ENCODE data around the gene RUFY4. TPM values are rescaled to one million over a fixed set of nuclear protein-coding genes. Genes with fewer than 3 reads are reported as not detected.

The RUFY4 gene
- total RNA-seq, 4 donors from 2014 or later: not detected

DNA sequence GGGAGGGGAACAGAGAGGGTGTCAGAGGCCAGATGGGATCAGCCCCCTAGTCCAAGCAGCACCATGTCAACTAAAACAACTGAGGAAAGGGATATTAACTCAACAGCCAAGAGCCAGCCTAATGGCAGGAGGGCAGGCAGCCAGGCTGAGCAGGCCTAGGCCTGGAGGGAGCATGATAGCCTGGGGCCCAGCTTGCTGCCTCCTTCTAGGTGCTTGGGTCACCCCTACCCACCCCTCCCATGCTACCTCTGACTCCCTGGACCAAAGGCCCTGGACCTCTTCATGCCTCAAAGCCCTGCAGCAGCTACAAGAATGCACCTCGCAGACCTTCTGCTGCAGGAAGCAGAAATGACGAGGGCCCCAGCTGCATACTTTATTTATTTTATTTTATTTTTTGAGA is 44.2 kb upstream of the RUFY4 start:
- Histone ChIP-seq H3K4me1 (peaks cover 29 to 69% of the 10 kb centered on the region in 2 donors), H3K4me3 (replicated peaks in 1 of 3) (no peak overlapping the region), H3K36me3 (no peaks in the 10 kb centered on the region), H3K9me3 (no peaks in the 10 kb centered on the region), H3K27me3 (no peaks in the 10 kb centered on the region), H3K27ac (no peak overlapping the region)
- intact Hi-C loops (cut with DNase I): no loop called here
- DNase-seq: peak in 1 of 2 donors; percentile 2
- no peak for TF ChIP-seq POLR2A (IDR thresholded peaks at IDR 0.05)
- TF ChIP-seq, protein P1, sequence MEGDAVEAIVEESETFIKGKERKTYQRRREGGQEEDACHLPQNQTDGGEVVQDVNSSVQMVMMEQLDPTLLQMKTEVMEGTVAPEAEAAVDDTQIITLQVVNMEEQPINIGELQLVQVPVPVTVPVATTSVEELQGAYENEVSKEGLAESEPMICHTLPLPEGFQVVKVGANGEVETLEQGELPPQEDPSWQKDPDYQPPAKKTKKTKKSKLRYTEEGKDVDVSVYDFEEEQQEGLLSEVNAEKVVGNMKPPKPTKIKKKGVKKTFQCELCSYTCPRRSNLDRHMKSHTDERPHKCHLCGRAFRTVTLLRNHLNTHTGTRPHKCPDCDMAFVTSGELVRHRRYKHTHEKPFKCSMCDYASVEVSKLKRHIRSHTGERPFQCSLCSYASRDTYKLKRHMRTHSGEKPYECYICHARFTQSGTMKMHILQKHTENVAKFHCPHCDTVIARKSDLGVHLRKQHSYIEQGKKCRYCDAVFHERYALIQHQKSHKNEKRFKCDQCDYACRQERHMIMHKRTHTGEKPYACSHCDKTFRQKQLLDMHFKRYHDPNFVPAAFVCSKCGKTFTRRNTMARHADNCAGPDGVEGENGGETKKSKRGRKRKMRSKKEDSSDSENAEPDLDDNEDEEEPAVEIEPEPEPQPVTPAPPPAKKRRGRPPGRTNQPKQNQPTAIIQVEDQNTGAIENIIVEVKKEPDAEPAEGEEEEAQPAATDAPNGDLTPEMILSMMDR (IDR thresholded peaks at IDR 0.05): no peak
- WGBS, 2 donors: 93 to 100% methylated on average over 2 of the region's 2 CpGs

GRCh38 chr2:218026244-218026643 is 42.8 kb upstream of the RUFY4 start:
- H3K9me3 ChIP-seq: no peaks in the 10 kb centered on the region
- no peak for DNase-seq
- H3K4me3 ChIP-seq (replicated peaks in 1 of 3): no peak overlapping the region
- intact Hi-C loops (cut with DNase I): no loop called here
- no peaks in the 10 kb centered on the region for H3K36me3 ChIP-seq
- H3K27ac ChIP-seq: peak overlapping the region; percentile 42 to 76 (median 52)
- 92 to 96% methylated on average over 7 of the region's 7 CpGs for WGBS, 2 donors
- TF ChIP-seq POLR2A (IDR thresholded peaks at IDR 0.05): no peak
- TF ChIP-seq, protein P1 (IDR thresholded peaks at IDR 0.05): no peak
- H3K27me3 ChIP-seq: no peaks in the 10 kb centered on the region
- peaks cover 25 to 63% of the 10 kb centered on the region in 2 donors for H3K4me1 ChIP-seq

DNA sequence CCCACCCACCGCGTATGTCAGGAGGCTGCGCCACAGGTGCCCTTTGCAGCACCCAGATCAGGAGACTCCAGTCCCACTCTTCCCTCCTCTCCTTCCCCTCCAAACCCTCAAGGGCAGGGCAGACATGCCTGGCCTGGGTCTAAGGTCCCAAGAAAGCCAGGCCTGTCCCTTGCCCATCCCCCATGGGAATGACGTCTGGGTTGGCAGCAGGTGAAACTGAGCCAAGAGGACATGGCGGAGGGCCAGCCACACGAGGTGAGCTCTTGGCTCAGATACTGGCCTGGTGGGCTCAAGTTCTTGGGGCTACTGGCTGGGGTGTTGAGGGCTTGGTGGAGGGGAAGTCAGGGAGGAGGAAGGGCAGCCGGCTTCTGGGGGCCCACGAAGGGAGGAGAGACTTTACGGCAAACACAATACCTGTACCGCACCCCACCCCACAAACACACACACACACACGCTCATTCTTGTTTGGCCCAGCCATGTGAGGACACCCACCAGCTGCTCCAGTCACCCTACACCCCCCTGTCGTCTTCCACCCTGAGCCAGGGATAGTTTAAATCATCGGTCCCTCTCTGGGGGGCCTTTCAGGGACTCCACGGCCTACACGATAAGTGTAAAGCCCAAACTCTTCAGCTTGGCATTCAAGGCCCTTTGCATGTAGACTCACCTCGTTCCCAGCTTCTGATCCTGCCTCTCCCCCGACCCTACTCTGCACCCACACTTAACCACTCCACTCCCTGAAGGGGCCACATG is 42.2 kb upstream of the RUFY4 start:
- H3K36me3 ChIP-seq: no peaks in the 10 kb centered on the region
- intact Hi-C loops (cut with DNase I): no loop called here
- peak; percentile 96 for DNase-seq
- H3K4me1 ChIP-seq: peaks cover 27 to 60% of the 10 kb centered on the region in 2 donors
- H3K27me3 ChIP-seq: no peaks in the 10 kb centered on the region
- H3K9me3 ChIP-seq: no peaks in the 10 kb centered on the region
- H3K4me3 ChIP-seq (replicated peaks in 1 of 3): no peak overlapping the region
- 50 to 60% methylated on average over 15 to 17 of the region's 17 CpGs for WGBS, 2 donors
- TF ChIP-seq, protein P1 (IDR thresholded peaks at IDR 0.05): no peak
- no peak for TF ChIP-seq POLR2A (IDR thresholded peaks at IDR 0.05)
- H3K27ac ChIP-seq: peak overlapping the region; percentile 42 to 76 (median 52)

DNA sequence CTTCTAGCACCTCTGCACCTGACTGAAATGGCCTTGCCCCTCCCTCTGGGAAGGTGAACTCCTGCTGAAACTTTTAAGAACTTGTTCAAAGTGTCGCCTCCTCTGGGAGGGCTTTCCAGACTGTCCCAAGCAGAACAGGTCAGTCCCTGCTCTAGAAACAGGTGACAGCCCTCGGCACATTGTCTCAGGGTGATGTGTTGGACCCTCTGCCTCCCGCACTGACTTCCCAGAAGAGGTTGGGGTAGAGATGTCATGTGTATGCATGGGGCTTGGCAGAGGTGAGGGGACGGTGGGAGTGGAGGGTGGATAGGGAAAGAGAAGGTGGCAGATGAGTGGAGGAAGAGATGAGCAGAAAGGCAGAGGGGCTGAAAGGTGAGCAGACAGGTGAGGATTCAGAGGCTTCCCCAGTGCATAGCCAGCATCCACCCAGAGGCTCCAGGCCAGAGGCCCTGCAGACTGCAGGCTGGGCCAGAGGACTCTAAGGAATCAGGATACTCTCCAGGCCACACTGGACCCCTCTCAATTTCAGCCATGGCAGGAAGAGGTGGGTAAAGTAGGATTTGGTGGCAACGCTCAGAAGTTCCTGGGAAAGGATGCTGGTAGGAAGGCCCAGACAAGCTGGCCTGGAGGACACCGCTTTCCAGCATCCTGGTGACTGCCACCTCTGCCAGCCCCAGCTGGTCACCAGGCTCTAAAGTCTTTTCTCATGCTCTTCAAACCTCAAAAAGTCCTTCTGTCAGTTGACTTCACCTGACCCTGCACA is 41.4 kb upstream of the RUFY4 start:
- H3K27ac ChIP-seq: peak overlapping the region; percentile 42 to 76 (median 52)
- no peaks in the 10 kb centered on the region for H3K36me3 ChIP-seq
- TF ChIP-seq, protein P1 (IDR thresholded peaks at IDR 0.05): no peak
- no peak for TF ChIP-seq POLR2A (IDR thresholded peaks at IDR 0.05)
- no peaks in the 10 kb centered on the region for H3K9me3 ChIP-seq
- no peak overlapping the region for H3K4me3 ChIP-seq (replicated peaks in 1 of 3)
- no peak for DNase-seq
- no peaks in the 10 kb centered on the region for H3K27me3 ChIP-seq
- H3K4me1 ChIP-seq: peaks cover 31 to 63% of the 10 kb centered on the region in 2 donors
- intact Hi-C loops (cut with DNase I): no loop called here
- 95% methylated on average over 5 of the region's 6 CpGs for whole genome bisulfite sequencing, 2 donors

DNA sequence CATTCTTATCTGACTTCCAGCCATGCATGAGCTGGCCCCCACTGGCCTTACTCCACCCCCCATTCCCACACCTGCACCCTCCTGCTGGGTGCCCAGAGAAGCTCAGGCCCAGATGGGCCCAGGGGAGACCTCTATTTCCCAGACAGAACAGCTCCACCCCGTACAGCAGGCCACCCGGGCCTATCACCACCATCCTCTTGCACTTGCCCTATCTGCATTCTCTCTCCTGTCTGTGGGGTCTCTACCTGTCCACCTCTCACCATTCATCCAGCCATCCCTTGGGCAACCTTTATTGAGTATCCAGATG is 40.9 kb upstream of the RUFY4 start:
- no peaks in the 10 kb centered on the region for H3K27me3 ChIP-seq
- H3K4me3 ChIP-seq (replicated peaks in 1 of 3): no peak overlapping the region
- no peak for DNase-seq
- H3K27ac ChIP-seq: peak overlapping the region in 1 of 3 donors; percentile 27
- intact Hi-C loops (cut with DNase I): no loop called here
- no peaks in the 10 kb centered on the region for H3K9me3 ChIP-seq
- peaks cover 31 to 63% of the 10 kb centered on the region in 2 donors for H3K4me1 ChIP-seq
- H3K36me3 ChIP-seq: no peaks in the 10 kb centered on the region
- 82 to 86% methylated on average over 2 of the region's 2 CpGs for WGBS, 2 donors
- no peak for TF ChIP-seq POLR2A (IDR thresholded peaks at IDR 0.05)
- TF ChIP-seq, protein P1 (IDR thresholded peaks at IDR 0.05): no peak

Data from thyroid gland (tissue), 4 donors.